HG03378 (cell line): ENCODE measurements around the gene FAM241A.
"Not testable (repeated sequence)": the region's sequence is repeated elsewhere in the genome, so short reads cannot be mapped to it uniquely, and the experiment has no call there.

Experiments
- ATAC-seq: cut with Tn5 transposase; IDR thresholded peaks from one replicate; pipeline ENCODE4 v1.9.1; 2021; ENCODE audit warnings: mild to moderate bottlenecking, moderate library complexity; ENCODE audit not compliant: unreplicated experiment

Gene FAM241A

GRCh38 chr4:112136551-112136950 lies 8.7 kb upstream of the FAM241A start:
- no peak for ATAC-seq

- ATAC-seq: no peak
Observed at GRCh38 chr4:112138538-112138937, 6.7 kb upstream of the FAM241A start.

GRCh38 chr4:112140536-112140935 lies 4.7 kb upstream of the FAM241A start:
- no peak for ATAC-seq

- no peak for ATAC-seq
Observed at GRCh38 chr4:112141366-112142138, 3.7 kb upstream of the FAM241A start.

GRCh38 chr4:112142182-112142581 lies 3.1 kb upstream of the FAM241A start:
- ATAC-seq: no peak

GRCh38 chr4:112143781-112144180 lies 1.5 kb upstream of the FAM241A start:
- no peak for ATAC-seq

GRCh38 chr4:112144546-112145325 lies 518 bp upstream of the FAM241A start:
- no peak for ATAC-seq

GRCh38 chr4:112145790-112146501 lies 692 bp downstream of the FAM241A start:
- peak; percentile 77 for ATAC-seq

GRCh38 chr4:112146502-112146813 lies 1.2 kb downstream of the FAM241A start:
- no peak for ATAC-seq

GRCh38 chr4:112147697-112148096 lies 2.4 kb downstream of the FAM241A start:
- no peak for ATAC-seq

- no peak for ATAC-seq
Observed at GRCh38 chr4:112150920-112151319, 5.7 kb downstream of the FAM241A start.

GRCh38 chr4:112152521-112152920 lies 7.3 kb downstream of the FAM241A start:
- no peak for ATAC-seq

- no peak for ATAC-seq
Observed at GRCh38 chr4:112153211-112153791, 8.0 kb downstream of the FAM241A start.

GRCh38 chr4:112156112-112156511 lies 10.9 kb downstream of the FAM241A start:
- ATAC-seq: no peak

GRCh38 chr4:112156553-112156952 lies 11.3 kb downstream of the FAM241A start:
- no peak for ATAC-seq

GRCh38 chr4:112163706-112164105 lies 18.5 kb downstream of the FAM241A start:
- not testable (repeated sequence) for ATAC-seq

GRCh38 chr4:112167794-112168193 lies 22.5 kb downstream of the FAM241A start:
- no peak for ATAC-seq

GRCh38 chr4:112168719-112169500 lies 23.7 kb downstream of the FAM241A start:
- ATAC-seq: no peak

- no peak for ATAC-seq
Observed at GRCh38 chr4:112170451-112170993, 25.3 kb downstream of the FAM241A start.

- not testable (repeated sequence) for ATAC-seq
Observed at GRCh38 chr4:112171051-112171763, 26.0 kb downstream of the FAM241A start.
